PFSK-1 (cell line): ENCODE results near the gene BLOC1S1.

ENCODE experiments used
- REST ChIP-seq, 2 experiments: IDR thresholded peaks; 2 replicates each; pipeline versions ENCODE4 v1.6.1 to v1.8.0; 2011 to 2012; ENCODE audit warnings: low read depth in 2 of 2, low read length in 2 of 2, control low read depth in 1 of 2, inconsistent platforms in 1 of 2, mild to moderate bottlenecking in 1 of 2, moderate library complexity in 1 of 2; ENCODE audit not compliant: insufficient read depth in 1 of 2
- SIN3A ChIP-seq: IDR thresholded peaks from 2 replicates; pipeline ENCODE4 v1.6.1; 2012; ENCODE audit warnings: mild to moderate bottlenecking, low read length, moderate library complexity, borderline replicate concordance; ENCODE audit not compliant: insufficient read depth

- TF ChIP-seq REST (IDR thresholded peaks at IDR 0.05; ENCODE audit: insufficient read depth in 1 of 2, low read depth in 2 of 2, low read length in 2 of 2) (no peak), SIN3A (no peak)
These were observed 20.2 kb downstream of the BLOC1S1 start for GRCh38 chr12:55736076-55736475.
